NCI-H526 treated with DMSO at 0.1 percent for 48 hours (cell line): ENCODE results near the gene TIMM23B.
"Not testable (repeated sequence)": the region's sequence is repeated elsewhere in the genome, so short reads cannot be mapped to it uniquely, and the experiment has no call there.

Experiments
- DNase-seq: peaks from one replicate; lab custom pipeline; 2025; lab: John Stamatoyannopoulos, UW

Gene TIMM23B

DNA sequence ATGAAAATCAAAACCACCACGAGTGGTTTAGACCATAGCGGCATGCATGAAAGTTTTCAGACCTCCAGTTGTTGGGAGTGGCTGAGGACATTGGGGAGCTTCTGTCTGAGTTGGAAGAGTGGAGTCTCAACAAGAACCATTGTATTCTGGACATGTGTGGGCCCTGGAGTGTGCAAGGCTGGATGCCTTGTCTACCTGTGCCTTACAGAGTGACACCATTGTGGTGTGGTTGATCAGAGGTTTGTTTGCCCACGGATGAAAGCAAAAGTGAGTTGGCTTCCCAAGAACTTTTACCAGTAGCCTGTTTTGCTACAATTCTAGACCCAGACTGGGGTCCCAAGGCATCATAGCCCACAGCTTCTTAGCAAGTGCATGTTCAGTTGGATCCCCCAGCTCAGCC lies 35.9 kb downstream of the TIMM23B start:
- DNase-seq, result not testable (repeated sequence)

- DNase-seq, result not testable (repeated sequence)
Observed at GRCh38 chr10:49987207-49987606, 45.4 kb downstream of the TIMM23B start.

GRCh38 chr10:49988376-49988775 lies 46.5 kb downstream of the TIMM23B start, which contains the start of gene AGAP6:
Gene AGAP6 (plus strand): TSS chr10:49988406. CDS start chr10:49988716, 310 bp downstream.
- DNase-seq, result not testable (repeated sequence)

- not testable (repeated sequence) for DNase-seq
Observed at GRCh38 chr10:49995321-49995720, 53.5 kb downstream of the TIMM23B start.

GRCh38 chr10:50014024-50014423 lies 72.2 kb downstream of the TIMM23B start:
- DNase-seq, result not testable (repeated sequence)

GRCh38 chr10:50015596-50016220 lies 73.9 kb downstream of the TIMM23B start:
- not testable (repeated sequence) for DNase-seq

GRCh38 chr10:50016926-50017325 lies 75.1 kb downstream of the TIMM23B start:
- DNase-seq, result not testable (repeated sequence)

DNA sequence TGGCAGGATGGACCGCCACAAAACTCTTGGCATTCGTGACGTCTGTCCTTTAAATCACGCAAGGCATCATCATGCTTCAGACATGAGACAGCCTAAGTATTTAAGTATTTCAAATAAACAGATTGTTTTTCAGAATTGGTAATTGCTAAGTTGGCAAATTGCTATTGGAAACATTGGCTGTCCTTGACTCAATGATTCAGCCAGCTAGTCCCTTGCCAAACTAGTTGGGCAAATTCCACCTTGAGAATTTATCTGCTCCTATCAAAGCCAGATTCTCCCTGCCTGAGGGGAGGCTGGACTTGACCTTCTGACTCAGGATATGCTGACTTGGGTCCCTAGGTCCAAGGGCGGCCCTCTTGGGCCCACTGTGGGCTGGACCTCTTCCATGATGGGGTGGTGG lies 75.8 kb downstream of the TIMM23B start:
- not testable (repeated sequence) for DNase-seq

DNA sequence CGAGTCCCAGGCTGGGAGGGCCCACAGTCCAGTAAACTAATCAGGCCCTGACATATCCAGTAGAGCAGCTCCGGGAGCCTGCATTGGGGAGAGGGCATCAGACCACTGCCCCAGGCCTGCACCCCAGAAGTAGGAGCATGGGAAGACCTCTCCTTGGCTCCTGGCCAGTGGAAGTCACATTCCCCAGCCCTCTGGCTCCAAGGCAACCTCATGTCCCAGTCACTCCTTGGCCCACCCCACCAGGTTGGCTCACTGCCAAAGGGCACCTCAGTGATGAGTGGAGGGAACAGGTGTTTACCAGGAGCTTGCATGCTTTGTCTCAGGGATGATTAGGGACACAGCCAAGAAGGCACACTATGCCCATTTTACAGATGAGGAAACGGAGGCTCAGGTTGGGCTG lies 77.4 kb downstream of the TIMM23B start:
- DNase-seq, result not testable (repeated sequence)

- not testable (repeated sequence) for DNase-seq
Observed at GRCh38 chr10:50020451-50021024, 78.7 kb downstream of the TIMM23B start.

GRCh38 chr10:50021646-50022045 lies 79.8 kb downstream of the TIMM23B start:
- DNase-seq, result no peak
